ENCODE data around the gene SEMA4G. TPM values are rescaled to one million over a fixed set of nuclear protein-coding genes. Genes with fewer than 3 reads are reported as not detected.
A peak's percentile ranks its signal among the peaks of the same experiment; 100 is the strongest.

The SEMA4G gene
- total and polyA plus RNA-seq, 2 of the 13 experiments (the other 11 are each of a cell fraction or from before 2014, with no cell fraction given): 46.2 to 207 TPM

- TF ChIP-seq ZNF784 (CRISPR knock-in tag; IDR thresholded peaks at IDR 0.05; ENCODE audit: borderline replicate concordance) (0 out of 2 replicates have a peak, but pooled peaks have one; percentile 13), FOSL1 (CRISPR knock-in tag; IDR thresholded peaks at IDR 0.05; ENCODE audit: borderline replicate concordance) (no peak), SMAD9 (CRISPR knock-in tag; IDR thresholded peaks at IDR 0.05) (no peak), RERE (CRISPR knock-in tag; IDR thresholded peaks at IDR 0.05; ENCODE audit: low read depth) (no peak), ZHX1 (CRISPR knock-in tag; IDR thresholded peaks at IDR 0.05; ENCODE audit: low read depth) (no peak), ASH2L (IDR thresholded peaks at IDR 0.05; ENCODE audit: insufficient read length, low read depth, low read length) (no peak)
Measured at GRCh38 chr10:101001659-101002035, 32.3 kb downstream of the SEMA4G start (continued).
